Osteoblast (primary cell): ENCODE results near the gene PIP4K2C. TPM values are rescaled to one million over a fixed set of nuclear protein-coding genes. Genes with fewer than 3 reads are reported as not detected.

Experiments used
- DNase-seq: peaks from one replicate; pipeline ENCODE4 v3.0.0; 2011; ENCODE audit warnings: low spot score, mixed read lengths; ENCODE audit not compliant: insufficient read length; ENCODE audit errors: missing footprints
- H2AFZ ChIP-seq: 2 replicates; pipeline ENCODE4 v1.6.0; 2011; ENCODE audit warnings: mild to moderate bottlenecking, low read length
- H3K27ac ChIP-seq: 2 replicates; pipeline ENCODE4 v1.5.1; 2011; ENCODE audit warnings: mild to moderate bottlenecking, low read depth, low read length, moderate library complexity
- H3K27me3 ChIP-seq: 2 replicates; pipeline ENCODE4 v1.6.0; 2012; ENCODE audit warnings: mild to moderate bottlenecking, control low read depth, inconsistent platforms, low read length, moderate library complexity; ENCODE audit not compliant: insufficient read depth
- H3K36me3 ChIP-seq: 2 replicates; pipeline ENCODE4 v1.5.1; 2011; ENCODE audit warnings: mild to moderate bottlenecking, low read length, control low read depth, moderate library complexity; ENCODE audit not compliant: insufficient read depth
- H3K4me1 ChIP-seq: 2 replicates; pipeline ENCODE4 v1.5.1; 2011; ENCODE audit warnings: mild to moderate bottlenecking, low read length, control low read depth, moderate library complexity; ENCODE audit not compliant: insufficient read depth
- H3K4me2 ChIP-seq: 2 replicates; pipeline ENCODE4 v1.6.0; 2011; ENCODE audit warnings: mild to moderate bottlenecking, low read length; ENCODE audit not compliant: insufficient read depth
- H3K4me3 ChIP-seq: fragments of 200-600 bp; sonication (generic); 3 replicates; pipeline ENCODE4 v1.5.1; 2012; ENCODE audit warnings: mild to moderate bottlenecking, low read length, inconsistent platforms; ENCODE audit not compliant: insufficient read depth
- H3K79me2 ChIP-seq: 2 replicates; pipeline ENCODE4 v1.6.0; 2012; ENCODE audit warnings: mild to moderate bottlenecking, low read length, control low read depth, inconsistent platforms; ENCODE audit not compliant: insufficient read depth
- H3K9me3 ChIP-seq: 2 replicates; pipeline ENCODE4 v1.5.1; 2011; ENCODE audit warnings: low read depth, low read length, control low read depth
- H4K20me1 ChIP-seq: 2 replicates; pipeline ENCODE4 v1.6.0; 2012; ENCODE audit warnings: mild to moderate bottlenecking, low read length, control low read depth; ENCODE audit not compliant: insufficient read depth
- CTCF ChIP-seq: IDR thresholded peaks from 2 replicates; pipeline ENCODE4 v1.5.1; 2011; ENCODE audit warnings: mild to moderate bottlenecking, low read depth, low read length, moderate library complexity; ENCODE audit errors: extremely low read depth
- total RNA-seq: library from RNA; depleted of rRNA; stranded (reverse); fragments of >200 nt; gene quantifications from 2 replicates; pipeline ENCODE4 v1.2.3, GENCODE V29; 2012

PIP4K2C gene
- total RNA-seq, 1 donor, result 36.6 TPM

- Histone ChIP-seq H2AFZ (no peak overlapping the region), H3K79me2 (no peaks in the 10 kb centered on the region), H3K27me3 (no peaks in the 10 kb centered on the region), H3K4me3 (no peak overlapping the region), H3K4me2 (no peak overlapping the region), H3K36me3 (peaks cover 19% of the 10 kb centered on the region), H3K9me3 (no peaks in the 10 kb centered on the region), H4K20me1 (no peaks in the 10 kb centered on the region), H3K27ac (no peak overlapping the region), H3K4me1 (peaks cover 12% of the 10 kb centered on the region)
- no peak for DNase-seq
- TF ChIP-seq CTCF, result no peak
Observed at GRCh38 chr12:57600395-57600794, 9.4 kb downstream of the PIP4K2C start.

DNA sequence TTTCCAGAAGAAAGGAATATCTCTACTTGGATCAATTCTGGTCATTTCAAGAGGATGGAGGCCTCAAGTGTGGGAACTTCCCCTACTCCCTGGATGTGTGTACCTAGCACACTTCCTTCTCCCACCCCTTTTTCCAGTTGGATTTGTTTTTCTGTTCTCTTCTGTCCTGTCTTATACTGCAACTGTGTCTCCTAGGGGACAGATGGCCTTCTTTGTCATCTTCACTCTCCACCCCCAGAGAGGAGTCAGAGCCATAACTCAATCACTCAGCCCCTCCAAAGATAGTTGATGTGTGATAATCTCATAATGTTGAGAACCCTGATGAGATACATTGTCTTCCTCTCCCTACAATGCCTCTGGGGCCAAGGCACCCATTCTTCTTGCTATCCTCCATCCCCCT is 11.6 kb downstream of the PIP4K2C start:
- Histone ChIP-seq H3K9me3 (no peaks in the 10 kb centered on the region), H3K4me1 (peaks cover 17% of the 10 kb centered on the region), H3K27ac (no peak overlapping the region), H3K4me2 (no peak overlapping the region), H3K27me3 (no peaks in the 10 kb centered on the region), H3K36me3 (peaks cover 12% of the 10 kb centered on the region), H3K4me3 (no peak overlapping the region), H4K20me1 (no peaks in the 10 kb centered on the region), H3K79me2 (no peaks in the 10 kb centered on the region), H2AFZ (no peak overlapping the region)
- DNase-seq, result no peak
- no peak for TF ChIP-seq CTCF

DNA sequence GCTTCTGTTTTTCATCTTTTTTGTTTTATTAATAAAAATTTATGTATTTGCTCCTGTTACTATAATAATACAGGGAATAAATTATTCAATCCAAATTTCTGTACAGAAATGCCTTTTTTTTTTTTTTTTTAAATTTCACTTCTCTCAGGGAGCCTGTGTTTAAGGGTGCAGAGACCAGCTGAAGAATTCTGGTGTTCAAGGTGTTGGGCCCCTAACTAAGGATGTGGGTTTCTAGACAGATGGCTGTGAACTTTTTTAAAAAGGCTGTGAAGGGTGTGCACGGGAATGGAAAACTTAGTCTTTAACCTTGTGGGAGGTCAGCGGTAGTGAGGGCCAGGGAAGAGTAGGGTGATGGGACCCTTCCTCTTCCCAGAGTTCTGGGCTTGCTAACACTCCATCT is 12.3 kb downstream of the PIP4K2C start:
- no peaks in the 10 kb centered on the region for H4K20me1 ChIP-seq
- H3K4me2 ChIP-seq, result no peak overlapping the region
- H2AFZ ChIP-seq, result peak overlapping the region; percentile 4
- H3K9me3 ChIP-seq, result no peaks in the 10 kb centered on the region
- peaks cover 15% of the 10 kb centered on the region for H3K36me3 ChIP-seq
- H3K27me3 ChIP-seq, result no peaks in the 10 kb centered on the region
- H3K4me1 ChIP-seq, result peaks cover 17% of the 10 kb centered on the region
- DNase-seq, result no peak
- no peak for TF ChIP-seq CTCF
- no peak overlapping the region for H3K4me3 ChIP-seq
- no peaks in the 10 kb centered on the region for H3K79me2 ChIP-seq
- no peak overlapping the region for H3K27ac ChIP-seq

DNA sequence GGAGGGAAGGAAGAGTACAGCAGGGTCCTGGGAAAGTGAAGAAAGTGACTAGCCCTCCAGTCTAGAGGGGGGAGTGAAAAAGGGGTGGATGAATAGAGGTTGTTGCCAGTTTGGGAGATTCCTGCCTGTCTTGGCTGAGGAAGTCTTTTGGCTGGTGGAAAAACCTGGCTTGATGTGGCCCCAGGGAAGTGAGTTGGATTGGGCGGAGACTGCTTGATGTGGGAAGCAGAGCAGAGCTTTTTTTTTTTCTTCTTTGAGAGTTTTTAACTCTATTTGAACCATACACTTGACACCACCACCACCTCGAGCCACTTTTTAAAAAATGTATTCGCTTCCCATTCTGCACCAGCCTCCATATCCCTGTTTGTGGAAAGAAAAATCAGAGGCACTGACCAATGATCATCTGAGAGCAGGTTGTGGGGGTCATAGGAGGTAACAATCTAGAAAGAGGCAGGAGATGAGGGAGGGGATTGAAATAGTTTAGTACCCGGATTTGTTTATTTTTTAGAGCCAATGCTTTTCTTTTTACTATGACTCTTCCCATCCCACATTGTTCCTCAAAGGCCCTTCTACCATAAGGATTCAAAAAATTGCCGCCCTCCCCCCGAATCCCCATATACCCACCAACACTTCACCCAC is 12.9 kb downstream of the PIP4K2C start:
- Histone ChIP-seq H3K4me3 (peak overlapping the region; percentile 89), H2AFZ (peak overlapping the region; percentile 96), H3K79me2 (no peaks in the 10 kb centered on the region), H3K27me3 (no peaks in the 10 kb centered on the region), H3K27ac (peak overlapping the region; percentile 86), H3K4me1 (peaks cover 17% of the 10 kb centered on the region), H3K36me3 (peaks cover 13% of the 10 kb centered on the region), H3K9me3 (no peaks in the 10 kb centered on the region), H4K20me1 (no peaks in the 10 kb centered on the region), H3K4me2 (peak overlapping the region; percentile 96)
- peak; percentile 90 for DNase-seq
- TF ChIP-seq CTCF, result no peak
